Nephron progenitor cell (in vitro differentiated cells): ENCODE results near the gene TTC34.

Experiments
- DNase-seq: peaks from one replicate; pipeline ENCODE4 v3.0.0; 2021
- H3K27ac Mint-ChIP-seq: 2 replicates; pipeline ENCODE4 v1.8.0; 2021; ENCODE audit warnings: mild to moderate bottlenecking, moderate library complexity, mixed read lengths
- H3K27me3 Mint-ChIP-seq: 2 replicates; pipeline ENCODE4 v1.8.0; 2021; ENCODE audit warnings: mild to moderate bottlenecking, low read depth, mixed read lengths; ENCODE audit not compliant: poor library complexity
- H3K36me3 Mint-ChIP-seq: 2 replicates; pipeline ENCODE4 v1.8.0; 2021; ENCODE audit warnings: low read depth, mixed read lengths
- H3K4me1 Mint-ChIP-seq: 2 replicates; pipeline ENCODE4 v1.8.0; 2021; ENCODE audit warnings: mixed read lengths
- H3K4me3 Mint-ChIP-seq: 2 replicates; pipeline ENCODE4 v1.8.0; 2021; ENCODE audit warnings: mild to moderate bottlenecking, moderate library complexity, mixed read lengths
- H3K9me3 Mint-ChIP-seq: 2 replicates; pipeline ENCODE4 v1.8.0; 2021; ENCODE audit warnings: mild to moderate bottlenecking, moderate library complexity, mixed read lengths
- CTCF ChIP-seq: fragments of 200-600 bp; sonication (generic); IDR thresholded peaks from 2 replicates; pipeline ENCODE4 v1.5.0; 2021; ENCODE audit warnings: antibody characterized with exemption

TTC34 gene

GRCh38 chr1:2840036-2840809, 38.7 kb upstream of the TTC34 start:
- H3K9me3 Mint-ChIP-seq = peaks cover 84% of the 10 kb centered on the region

GRCh38 chr1:2837823-2838222, 36.3 kb upstream of the TTC34 start:
- no peaks in the 10 kb centered on the region for H3K4me1 Mint-ChIP-seq
- no peak for DNase-seq
- H3K9me3 Mint-ChIP-seq = peaks cover 80% of the 10 kb centered on the region
- no peaks in the 10 kb centered on the region for H3K36me3 Mint-ChIP-seq
- no peak for TF ChIP-seq CTCF
- H3K4me3 Mint-ChIP-seq = no peak overlapping the region
- H3K27ac Mint-ChIP-seq = no peak overlapping the region
- peaks cover 6% of the 10 kb centered on the region for H3K27me3 Mint-ChIP-seq

More at GRCh38 chr1:2840036-2840809, 38.7 kb upstream of the TTC34 start:
- TF ChIP-seq CTCF = no peak
- peaks cover 6% of the 10 kb centered on the region for H3K27me3 Mint-ChIP-seq
- DNase-seq = no peak
- no peaks in the 10 kb centered on the region for H3K36me3 Mint-ChIP-seq
- no peak overlapping the region for H3K4me3 Mint-ChIP-seq
- no peaks in the 10 kb centered on the region for H3K4me1 Mint-ChIP-seq
- no peak overlapping the region for H3K27ac Mint-ChIP-seq

DNA sequence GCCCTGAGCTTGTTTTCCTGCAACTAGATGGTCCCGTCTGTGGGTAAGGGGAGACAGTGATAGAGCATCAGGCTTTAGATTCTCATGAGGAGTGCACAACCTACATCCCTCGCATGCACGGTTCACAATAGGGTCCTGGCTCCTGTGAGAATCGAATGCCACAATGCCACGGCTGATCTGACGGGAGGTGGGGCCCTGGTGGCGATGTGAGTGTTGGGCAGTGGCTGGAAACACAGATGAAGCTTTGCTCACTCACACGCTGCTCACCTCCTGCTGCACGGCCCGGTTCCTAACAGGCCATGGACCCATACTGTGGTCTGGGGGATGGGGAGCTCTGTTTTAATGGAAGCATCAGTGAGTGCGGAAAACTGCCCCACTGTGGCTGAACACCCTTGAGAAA, 35.8 kb upstream of the TTC34 start:
- H3K27me3 Mint-ChIP-seq = peaks cover 6% of the 10 kb centered on the region
- H3K9me3 Mint-ChIP-seq = peaks cover 78% of the 10 kb centered on the region
- no peak overlapping the region for H3K4me3 Mint-ChIP-seq
- no peaks in the 10 kb centered on the region for H3K4me1 Mint-ChIP-seq
- no peak overlapping the region for H3K27ac Mint-ChIP-seq
- TF ChIP-seq CTCF = no peak
- no peak for DNase-seq
- H3K36me3 Mint-ChIP-seq = no peaks in the 10 kb centered on the region

DNA sequence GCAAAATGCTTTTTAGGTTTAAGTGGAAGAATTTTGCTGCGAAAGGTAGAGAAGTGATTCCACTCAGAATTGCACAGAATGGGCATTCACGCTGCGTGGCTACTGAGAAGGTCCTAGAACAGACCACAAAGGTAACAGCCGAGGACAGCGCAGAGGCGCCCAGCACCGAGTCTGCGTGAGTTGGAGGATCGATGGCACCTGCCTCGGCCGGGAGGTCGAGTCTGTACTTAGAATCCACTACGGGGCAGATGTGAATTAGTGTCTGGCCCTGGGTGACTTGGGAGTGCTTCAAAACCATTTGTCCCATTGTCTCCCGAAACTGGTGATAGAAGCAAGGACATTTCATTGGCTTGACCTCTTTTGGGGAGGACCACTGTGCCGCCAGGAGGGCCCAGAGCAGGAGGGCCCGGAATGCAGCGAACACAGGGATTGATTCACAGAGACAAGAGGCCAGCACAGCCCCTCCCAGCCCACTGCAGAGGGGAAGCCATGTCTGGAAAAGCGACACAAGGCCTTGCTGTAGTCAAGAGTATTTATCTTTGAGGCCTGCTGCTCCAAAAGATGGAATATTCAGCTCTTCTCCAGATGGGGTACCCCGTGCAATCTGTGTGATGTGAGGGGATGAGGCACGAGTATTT, 35.0 kb upstream of the TTC34 start:
- H3K9me3 Mint-ChIP-seq = peaks cover 78% of the 10 kb centered on the region
- no peak for TF ChIP-seq CTCF
- H3K4me1 Mint-ChIP-seq = no peaks in the 10 kb centered on the region
- no peaks in the 10 kb centered on the region for H3K36me3 Mint-ChIP-seq
- H3K27ac Mint-ChIP-seq = no peak overlapping the region
- H3K27me3 Mint-ChIP-seq = peaks cover 6% of the 10 kb centered on the region
- no peak for DNase-seq
- no peak overlapping the region for H3K4me3 Mint-ChIP-seq

DNA sequence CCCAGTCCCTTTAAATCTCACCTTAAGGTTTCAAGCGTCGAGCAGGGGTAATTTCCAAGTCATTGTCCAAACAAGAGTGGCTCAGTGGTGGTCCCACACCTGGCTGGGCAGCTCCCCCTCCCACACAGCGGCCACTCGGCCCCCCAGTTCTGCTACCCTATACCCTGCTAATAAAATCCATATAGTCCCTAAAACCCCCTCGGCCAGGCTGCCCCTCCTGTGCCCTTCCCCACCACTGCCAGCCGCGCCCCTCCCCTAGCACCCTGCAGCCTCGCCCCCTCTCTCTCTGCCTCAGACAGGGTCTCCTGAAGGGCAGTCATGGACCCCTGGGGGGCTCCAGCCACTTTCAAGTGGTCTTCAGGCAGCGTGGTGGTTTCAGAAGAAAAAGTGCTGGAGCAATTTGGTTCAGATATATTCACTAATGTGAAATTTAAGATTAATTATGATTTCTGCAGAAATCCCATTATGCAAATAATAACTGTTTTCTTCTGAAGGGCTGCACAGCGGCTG, 34.2 kb upstream of the TTC34 start:
- Mint-ChIP-seq H3K36me3 (no peaks in the 10 kb centered on the region), H3K4me3 (no peak overlapping the region), H3K27me3 (peaks cover 5% of the 10 kb centered on the region), H3K9me3 (peaks cover 75% of the 10 kb centered on the region), H3K27ac (no peak overlapping the region), H3K4me1 (no peaks in the 10 kb centered on the region)
- no peak for TF ChIP-seq CTCF
- DNase-seq = no peak
